CD4-positive, alpha-beta T cell treated with Interleukin-15 for 1 hour (primary cell): ENCODE data around the gene ZNF391.
"Not testable (repeated sequence)": the region's sequence is repeated elsewhere in the genome, so short reads cannot be mapped to it uniquely, and the experiment has no call there.

Source experiments
- DNase-seq: peaks from one replicate; pipeline ENCODE4 v3.0.0-alpha.2; 2020

Gene ZNF391

DNA sequence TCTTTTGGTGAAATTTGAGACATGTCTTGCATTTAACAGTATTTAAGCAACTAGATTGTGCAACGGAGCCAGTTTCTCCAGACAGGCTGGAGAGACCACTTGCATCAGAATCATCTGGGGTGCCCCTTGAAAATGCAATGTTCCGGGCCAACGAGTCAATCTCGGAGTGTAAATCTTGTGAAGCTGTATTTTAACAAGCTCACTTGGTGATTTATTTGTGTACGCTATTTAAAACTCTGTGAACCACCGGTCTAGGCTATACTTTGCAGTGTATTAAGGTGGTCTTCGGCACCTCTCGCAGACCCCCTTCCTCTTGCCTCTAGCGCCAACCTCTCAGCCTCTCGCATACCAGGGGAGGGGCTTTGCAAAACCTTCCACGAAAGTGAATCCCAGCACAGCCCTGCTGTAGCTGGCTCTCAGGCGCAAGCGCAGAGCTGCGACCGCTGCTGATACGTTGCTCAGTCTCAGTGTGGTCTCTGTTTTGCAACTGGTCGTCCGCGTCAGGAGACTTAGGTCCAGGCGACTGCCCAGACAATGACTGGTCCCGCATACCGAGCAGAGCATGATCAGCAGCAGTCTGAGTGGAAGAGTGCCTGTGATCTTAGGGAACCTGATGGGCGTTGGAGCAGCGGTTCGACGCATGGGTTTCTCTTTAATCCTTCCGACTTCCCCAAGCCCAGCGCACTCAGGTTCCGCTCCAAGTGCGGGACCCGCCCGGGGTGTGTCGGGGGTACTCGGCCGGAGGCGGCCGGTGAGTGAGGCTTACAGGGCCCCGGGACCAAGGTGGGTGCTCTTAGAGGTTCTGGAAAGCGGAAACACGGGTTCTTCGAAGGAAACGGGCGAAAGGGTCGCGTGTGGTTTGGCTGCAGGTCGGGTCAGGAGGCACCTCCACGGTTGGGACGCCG lies at the start of gene ZNF391:
ZNF391 (plus strand) TSS at position 467 of the 905 bp plus-strand sequence. CDS start 11,612 bp downstream, outside the sequence.
- DNase-seq: peak; percentile 58

DNA sequence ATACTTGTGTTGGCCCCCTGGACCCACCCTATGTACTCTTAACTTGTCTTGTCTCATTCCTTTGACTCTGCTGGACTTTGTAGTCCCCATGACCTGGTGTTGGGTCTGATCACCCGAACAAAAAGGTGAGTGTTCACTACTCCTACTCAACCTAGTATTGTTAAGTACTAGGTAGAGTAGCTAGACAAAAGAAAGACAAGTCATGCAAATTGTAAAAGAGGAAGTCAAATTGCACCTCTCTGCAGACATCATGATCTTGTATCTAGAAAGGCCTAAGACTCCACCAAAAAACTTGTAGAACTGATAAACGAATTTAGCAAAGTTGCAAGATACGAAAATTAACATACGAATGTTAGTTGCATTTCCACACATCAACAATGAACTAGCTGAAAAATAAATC lies 35.7 kb upstream of the ZNF391 start:
- DNase-seq: no peak

DNA sequence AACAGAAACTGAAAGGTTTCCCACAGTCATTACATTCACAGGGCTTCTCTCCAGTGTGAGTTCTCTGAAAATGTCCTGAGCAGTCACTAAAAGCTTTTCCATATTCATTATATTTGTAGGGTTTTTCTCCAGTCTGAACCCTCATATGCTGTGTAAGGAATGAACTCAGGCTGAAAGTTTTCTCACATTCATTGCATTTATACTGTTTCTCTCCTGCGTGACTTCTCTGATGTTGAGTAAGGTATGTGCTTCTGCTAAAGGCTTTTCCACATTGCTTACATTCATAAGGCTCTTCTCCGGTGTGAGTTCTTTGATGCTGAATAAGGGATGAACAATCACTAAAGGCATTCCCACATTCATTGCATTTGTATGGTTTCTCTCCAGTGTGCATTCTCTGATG lies 29.8 kb upstream of the ZNF391 start:
- DNase-seq: no peak

DNA sequence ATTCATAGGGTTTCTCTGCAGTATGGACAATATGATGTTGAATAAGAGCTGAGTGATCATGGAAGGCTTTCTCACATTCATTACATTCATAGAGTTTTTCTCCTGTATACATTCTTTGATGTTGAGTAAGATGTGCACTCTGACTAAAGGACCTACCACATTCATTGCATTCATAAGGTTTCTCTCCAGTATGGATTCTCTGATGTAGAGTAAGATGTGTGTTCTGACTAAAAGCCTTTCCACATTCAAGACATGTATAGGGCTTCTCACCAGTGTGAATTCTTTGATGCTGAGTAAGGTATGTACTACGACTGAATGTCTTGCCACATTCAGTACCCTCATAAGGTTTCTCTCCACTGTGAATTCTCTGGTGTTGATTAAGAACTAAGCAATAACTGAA lies 29.3 kb upstream of the ZNF391 start:
- no peak for DNase-seq

DNA sequence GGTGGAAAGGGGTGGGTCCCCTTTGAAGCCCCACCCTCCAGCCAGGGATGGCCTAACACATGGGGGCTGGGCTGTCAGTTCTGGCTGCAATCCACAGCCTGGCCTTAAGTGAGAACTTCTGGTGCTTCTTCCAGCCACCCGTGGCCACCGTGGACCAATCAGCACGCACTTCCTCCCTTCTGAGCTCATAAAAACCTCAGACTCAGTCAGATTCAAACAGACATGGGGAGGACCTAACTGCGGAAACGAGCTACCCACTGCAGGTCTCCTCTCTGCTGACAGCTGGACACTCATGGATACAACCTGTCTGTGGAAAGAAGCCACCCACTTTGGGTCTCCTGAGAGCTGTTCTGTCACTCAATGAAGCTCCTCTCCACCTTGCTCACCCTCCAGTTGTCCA lies 20.4 kb upstream of the ZNF391 start:
- DNase-seq: no peak

DNA sequence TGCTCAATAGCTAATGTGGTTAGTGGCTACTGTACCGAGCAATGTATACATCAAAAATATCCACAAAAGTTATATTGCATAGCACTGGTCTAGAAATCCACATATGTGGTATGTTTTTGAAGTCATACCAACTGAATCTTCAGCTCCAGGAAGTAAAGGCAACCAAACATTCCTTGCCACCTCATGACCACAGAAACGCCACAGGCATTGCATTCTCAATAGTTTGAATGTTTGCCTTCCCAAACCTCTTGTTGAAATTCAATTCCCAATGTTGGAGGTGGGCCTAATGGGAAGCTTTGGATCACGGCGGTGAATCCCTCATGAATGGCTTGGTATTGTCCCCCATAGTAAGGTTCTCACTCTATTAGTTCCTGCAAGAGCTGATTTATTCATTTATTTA lies 18.2 kb upstream of the ZNF391 start:
- DNase-seq: no peak

DNA sequence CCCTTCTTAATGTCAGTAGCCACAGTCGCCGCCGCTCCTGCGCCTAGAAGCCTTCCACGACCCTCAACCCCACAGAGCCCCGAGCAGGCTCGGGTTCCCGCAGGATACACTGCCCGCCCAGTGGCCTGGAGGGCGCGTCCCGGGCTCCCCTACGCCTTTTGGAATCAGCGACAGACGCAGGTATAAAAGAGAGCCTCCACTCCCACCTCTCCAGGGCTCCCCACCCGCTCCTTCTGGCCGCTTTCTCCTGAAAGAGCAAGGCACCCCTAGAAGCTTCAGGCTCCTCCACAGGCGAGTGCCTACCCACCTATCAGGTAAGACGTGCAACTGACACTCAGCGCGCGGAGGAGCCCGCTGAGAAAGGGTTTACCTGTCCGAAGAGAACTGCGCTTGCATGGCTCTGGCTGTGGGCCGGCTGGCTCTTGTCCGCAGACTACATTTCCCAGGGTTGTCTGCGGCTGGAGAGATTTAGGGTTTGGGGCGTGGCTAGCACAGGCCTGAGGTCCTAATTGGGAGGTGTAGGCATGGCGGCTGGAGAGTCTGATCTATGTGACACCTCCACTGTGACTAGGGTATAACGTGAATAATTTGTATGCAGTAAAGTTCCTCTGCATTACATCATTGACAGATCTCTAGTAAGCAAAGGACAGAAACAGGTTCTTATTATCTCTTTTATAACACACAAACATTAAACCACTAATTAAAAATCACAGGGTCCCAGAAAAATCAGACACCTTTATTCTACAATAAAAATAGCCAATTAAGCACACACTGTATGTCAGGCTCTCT lies 13.5 kb upstream of the ZNF391 start:
- peak; percentile 80 for DNase-seq

DNA sequence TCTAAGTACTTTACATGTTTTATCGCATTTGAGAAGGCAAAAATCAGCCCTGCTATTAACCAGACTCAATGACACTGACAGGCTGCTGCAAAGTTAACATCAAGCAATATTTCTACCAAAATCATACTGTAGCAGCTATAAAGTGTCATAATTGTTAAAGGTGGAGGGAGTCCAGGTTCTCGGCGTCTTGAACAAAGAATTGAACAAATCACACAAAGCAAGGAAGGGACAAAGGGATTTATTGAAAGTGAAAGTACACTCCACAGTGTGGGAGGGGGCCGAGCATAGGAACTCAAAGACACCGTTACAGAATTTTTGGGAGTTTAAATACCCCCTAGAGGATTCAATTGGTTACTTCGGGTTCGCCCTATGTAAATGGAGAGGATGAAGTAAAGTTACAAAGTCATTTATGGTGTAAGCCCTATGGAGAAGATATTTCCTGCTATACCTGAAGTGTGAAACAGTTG lies 12.9 kb upstream of the ZNF391 start:
- DNase-seq: no peak

DNA sequence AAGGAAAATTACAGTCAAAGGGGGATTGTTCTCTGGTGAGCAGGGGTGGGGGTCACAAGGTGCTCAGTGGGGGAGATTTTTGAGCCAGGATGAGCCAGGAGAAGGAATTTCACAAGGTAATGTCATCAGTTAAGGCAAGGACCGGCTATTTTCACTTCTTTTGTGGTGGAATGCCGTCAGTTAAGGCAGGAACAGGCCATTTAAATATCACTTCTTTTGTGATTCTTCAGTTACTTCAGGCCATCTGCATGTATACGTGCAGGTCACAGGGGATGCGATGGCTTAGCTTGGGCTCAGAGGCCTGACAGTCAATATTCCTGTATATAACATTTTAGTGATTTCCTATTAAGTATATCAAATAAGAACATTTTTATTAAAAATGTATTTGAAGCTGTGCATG lies 10.2 kb upstream of the ZNF391 start:
- not testable (repeated sequence) for DNase-seq

DNA sequence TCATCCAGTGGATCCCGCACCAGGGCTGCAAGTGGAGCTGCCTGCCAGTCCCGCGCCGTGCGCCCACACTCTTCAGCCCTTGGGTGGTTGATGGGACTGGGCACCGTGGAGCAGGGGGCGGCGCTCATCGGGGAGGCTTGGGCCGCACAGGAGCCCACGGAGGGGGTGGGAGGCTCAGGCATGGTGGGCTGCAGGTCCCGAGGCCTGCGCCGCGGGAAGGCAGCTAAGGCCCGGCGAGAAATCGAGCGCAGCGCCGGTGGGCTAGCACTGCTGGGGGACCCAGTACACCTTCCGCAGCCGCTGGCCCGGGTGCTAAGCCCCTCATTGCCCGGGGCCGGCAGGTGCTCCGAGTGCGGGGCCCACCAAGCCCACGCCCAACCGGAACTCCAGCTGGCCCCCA lies 7.6 kb upstream of the ZNF391 start:
- not testable (repeated sequence) for DNase-seq

DNA sequence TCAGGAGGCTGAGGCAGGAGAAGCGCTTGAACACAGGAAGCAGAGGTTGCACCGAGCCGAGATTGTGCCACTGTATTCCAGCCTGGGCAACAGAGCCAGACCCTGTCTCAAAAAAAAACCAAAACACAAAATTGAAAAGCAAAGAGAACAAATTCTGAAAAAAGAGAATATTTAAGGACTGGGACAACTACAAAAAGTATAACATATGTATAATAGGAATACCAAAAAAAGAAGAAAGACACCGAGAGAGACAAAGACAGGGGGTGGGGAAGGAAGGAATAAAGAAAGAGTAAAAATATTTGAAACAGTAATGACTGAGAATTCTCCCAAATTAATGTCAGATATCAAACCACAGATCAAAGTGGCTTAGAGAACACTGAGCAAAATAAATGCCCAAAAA lies 5.5 kb upstream of the ZNF391 start:
- DNase-seq: no peak

DNA sequence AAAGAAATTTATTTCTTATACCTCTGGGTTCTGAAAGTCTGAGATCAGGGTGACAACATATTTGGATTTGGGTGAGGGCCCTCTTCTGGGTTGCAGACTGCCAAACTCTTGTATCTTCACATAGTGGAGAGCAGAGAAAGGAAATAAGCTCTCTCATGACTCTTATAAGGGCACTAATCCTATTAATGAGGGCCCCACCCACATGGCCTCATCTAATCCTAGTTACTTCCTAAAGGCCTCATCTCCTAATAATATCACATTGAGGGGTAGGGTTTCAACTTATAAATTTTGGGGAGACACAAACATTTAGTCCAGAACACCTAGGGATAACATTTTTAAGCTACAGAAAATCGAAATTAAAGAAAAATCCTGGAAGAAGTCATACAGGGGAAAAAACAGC lies 5.1 kb upstream of the ZNF391 start:
- DNase-seq: no peak

DNA sequence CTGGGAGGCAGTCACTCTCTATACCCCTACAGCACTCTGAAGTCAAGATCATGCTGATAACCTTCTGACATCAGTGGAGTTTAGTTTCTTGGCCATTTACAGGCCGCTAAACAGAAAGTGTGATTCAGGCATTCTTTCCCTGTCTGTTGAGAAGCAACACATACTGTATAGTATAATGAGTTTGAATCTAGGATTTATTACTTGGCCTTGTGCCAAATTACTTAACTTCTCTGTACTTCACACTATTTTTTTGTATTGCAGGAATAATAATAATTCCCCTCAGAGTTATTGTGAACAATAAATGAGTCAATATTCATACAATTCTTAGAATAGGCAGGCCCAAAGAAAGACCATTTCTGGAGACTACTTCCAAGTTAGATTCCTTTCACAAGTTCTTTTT lies 4.1 kb downstream of the ZNF391 start:
- DNase-seq: no peak

DNA sequence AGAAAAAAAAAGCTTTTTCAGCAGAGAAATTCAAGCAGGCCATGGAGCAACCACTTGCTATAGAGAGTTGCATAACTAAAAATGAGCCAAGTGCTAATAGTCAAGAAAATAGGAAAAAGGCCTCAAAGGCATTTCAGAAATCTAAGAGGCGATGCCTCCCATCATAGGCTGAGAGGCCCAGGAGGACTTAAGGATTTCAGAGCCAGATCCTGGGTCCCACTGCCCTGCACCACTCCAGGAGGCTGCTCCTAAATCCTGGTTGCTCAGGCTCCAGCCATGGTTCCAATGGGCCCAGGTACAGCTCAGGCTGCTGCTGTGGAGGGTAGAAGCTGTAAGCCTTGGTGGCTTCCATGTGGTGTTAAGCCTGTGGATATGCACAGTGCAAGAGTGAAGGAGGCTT lies 5.5 kb downstream of the ZNF391 start:
- DNase-seq: no peak

DNA sequence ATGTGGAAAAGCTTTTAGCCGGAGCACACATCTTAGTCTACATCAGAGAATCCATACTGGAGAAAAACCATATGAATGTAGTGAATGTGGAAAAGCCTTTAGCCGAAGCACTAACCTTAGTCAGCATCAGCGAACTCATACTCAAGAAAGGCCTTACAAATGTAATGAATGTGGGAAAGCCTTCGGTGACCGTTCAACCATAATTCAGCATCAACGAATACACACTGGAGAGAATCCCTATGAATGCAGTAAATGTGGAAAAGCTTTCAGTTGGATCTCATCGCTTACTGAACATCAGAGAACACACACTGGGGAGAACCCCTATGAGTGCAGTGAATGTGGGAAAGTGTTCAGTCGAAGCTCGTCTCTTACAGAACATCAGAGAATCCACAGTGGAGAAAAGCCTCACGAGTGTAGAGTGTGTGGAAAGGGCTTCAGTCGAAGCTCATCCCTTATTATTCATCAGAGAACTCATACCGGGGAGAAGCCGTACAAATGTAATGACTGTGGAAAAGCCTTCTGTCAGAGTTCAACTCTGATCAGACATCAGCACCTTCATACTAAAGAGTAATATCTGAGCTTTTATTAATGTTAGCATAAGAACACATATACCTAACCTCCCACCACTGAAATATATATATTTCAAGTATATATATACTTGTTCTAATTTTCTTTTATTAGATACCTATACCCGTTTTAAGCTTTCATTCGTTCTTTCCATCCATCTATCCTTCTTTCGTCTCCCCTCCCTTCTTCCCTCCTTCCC lies 12.5 kb downstream of the ZNF391 start:
- no peak for DNase-seq

DNA sequence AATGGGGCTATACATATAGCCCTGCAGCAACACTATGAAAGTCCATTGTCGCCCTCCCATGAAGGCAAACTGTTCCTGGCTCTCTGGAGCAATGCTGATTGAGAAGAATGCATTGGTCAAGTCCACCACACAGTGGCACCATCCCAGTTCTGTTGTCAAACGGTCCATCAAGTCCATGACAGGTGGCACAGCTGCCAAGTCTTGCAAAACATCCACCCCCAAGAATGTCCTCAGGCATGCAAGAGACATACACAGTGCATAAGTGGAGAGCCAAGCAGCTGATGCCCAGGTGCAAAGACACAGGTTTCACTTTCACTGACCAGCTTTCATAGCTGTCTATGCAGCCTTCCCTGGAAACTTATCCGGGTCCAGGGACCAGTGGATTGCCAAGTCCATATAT lies 17.5 kb downstream of the ZNF391 start:
- no peak for DNase-seq

DNA sequence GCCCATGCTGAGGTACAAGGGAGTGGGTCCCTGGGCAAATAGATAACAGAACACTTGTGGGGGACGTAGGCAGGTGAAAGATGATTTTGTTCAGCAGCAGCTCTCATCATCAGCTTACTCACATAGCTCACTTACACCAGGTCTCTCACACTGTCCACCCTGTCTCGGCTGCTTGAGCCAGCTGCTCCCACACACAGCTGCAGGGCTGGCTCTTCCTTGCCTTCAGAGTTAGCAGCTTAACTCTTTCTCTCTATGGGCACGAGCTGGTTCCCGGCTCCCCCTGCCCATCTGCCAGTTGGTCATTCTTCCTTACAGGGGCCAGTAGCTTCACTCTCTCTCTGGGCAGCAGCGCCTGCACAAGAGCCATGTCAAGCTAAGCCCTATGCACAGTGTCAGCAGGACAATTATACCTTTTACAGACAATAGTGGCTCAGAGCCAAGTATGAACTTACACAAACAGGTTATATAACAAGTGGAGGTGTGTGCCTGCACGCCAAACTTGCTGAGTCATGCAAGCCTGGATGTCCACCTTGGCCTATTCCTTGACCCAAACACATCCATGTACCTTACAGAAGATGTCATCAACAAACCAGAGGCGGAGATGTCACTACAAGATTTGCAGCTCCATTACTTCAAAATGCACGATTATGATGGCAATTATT lies 18.7 kb downstream of the ZNF391 start:
- DNase-seq: no peak

DNA sequence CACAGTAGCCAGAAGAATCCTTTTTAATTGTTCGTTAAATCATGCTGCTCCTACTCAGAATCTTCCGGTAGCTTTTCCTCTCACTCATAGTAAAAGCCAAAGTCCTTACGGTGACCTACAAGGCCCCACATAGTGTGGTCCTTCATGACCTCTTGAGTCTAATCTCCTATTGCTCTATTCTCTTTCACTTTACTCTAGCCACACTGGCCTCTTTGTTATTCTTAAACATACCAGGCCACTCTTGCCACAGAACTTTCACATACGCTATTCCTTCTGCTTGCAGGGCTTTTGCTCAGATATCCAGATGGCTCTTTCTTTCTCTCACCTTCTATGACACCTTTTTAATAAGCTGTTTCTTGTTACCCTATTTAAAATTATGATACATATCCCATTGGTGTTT lies 25.7 kb downstream of the ZNF391 start:
- DNase-seq: no peak

DNA sequence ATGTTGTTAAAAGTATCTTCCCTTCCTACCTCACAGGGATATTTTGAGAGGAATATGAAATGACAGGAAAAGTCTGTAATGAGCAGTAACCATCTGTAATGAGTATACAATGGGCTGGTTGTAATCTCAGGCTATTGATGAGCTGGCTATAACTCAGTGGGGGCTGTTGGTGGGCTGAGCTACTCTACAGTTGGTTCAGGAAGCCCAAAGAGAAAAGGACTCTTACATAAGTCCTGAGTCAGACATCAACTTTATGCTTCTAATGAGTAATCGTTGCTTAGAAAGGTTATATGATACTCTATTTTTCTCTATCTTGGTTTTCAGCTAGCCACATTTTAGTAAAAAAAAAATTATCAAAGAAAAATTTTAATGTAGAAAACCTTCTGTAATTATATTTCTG lies 26.4 kb downstream of the ZNF391 start:
- no peak for DNase-seq

DNA sequence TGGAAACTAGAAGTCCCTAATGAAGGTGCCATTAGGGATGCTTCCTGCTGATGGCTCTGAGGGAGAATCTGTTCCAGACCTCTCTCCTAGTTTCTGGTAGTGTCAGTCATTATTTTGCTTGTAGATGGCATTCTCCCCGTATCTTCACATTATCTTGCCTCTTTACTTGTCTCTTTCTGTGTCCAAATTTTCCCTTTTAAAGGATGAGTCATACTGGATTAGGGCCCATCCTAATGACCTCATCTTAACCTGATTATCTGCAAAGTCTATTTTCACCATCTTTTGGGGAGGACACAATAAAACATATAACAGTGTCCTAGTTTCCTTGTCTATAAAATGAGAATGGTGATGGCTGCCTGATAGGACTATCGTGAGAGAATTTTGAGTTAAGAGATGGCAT lies 27.3 kb downstream of the ZNF391 start:
- no peak for DNase-seq

DNA sequence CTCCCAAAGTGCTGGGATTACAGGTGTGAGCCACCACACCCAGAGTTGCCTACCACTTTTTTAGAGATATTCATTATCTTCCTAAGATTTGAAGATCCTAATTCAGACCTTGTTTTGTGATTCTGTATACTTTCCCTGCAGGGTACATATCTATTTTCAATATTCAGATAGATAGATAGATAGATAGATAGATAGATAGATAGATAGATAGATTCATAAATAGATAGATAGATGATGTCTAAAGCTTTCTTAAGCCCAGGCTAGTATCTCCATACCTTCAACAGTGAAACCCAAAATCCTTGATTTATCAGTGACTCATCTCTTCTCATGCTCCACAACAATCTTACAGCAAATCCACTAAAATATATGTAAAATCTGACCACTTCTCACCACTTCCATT lies 30.8 kb downstream of the ZNF391 start:
- DNase-seq: no peak

DNA sequence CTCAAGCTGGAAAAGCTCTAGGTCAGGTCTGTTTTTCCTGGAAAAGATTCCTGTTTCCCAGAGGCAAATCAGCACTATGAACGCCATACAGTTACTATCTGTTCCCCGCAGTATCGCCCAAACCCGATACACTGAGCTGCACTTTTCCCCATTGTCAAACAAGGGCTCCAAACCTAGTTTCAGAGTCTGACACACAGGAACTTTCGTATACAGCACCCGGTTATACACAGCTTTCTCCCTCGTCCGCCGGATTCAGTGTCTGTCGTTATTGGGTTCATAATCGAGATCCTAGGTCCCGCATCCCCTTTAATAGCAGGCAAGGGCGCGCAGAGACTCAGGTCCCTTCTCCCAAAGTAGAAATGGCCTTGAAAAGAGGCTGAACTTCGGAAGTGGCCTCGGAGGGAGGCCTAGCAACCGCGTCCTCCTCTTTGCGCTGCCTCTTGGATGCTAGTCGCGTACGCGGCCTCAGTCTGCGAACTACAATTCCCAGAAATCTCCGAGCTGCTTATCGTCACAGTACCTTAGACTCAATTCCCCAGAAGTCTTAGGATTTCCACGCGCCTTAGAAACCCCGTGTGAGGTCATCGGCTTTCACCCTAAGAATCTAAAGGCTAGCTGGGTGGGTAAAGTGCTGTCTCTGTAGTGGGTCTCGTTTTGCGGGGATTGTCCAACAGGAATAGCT lies 34.2 kb downstream of the ZNF391 start:
- no peak for DNase-seq
